ENCODE results near the gene RARB.

- TF ChIP-seq ZNF274 (IDR thresholded peaks at IDR 0.05; ENCODE audit: low read depth, low read length) (no peak), SUZ12 (IDR thresholded peaks at IDR 0.05; ENCODE audit: extremely low read depth, insufficient read depth, insufficient read length) (no peak)
Observed at GRCh38 chr3:25378786-25379311, 49.2 kb upstream of the RARB start.

Measured in NT2/D1 (cell line).